Activated B cell treated with CpG ODN at 0.5 μM for 24 hours (primary cell): ENCODE data around the gene KCNK17. TPM values are rescaled to one million over a fixed set of nuclear protein-coding genes. Genes with fewer than 3 reads are reported as not detected.

ENCODE experiments used
- ATAC-seq: fragments of 200-7000 bp; cut with Tn5 transposase; one replicate; pipeline ENCODE4 v1.10.0; 2021; ENCODE audit warnings: low read depth, mild to moderate bottlenecking, moderate library complexity
- CTCF ChIA-PET: fragments of 350-600 bp; sonication (Branson Sonifier 250); formaldehyde crosslinking; loops from one replicate; lab custom pipeline; 2021; ENCODE audit warnings: antibody characterized with exemption; lab: Charles Lee
- POLR2A ChIA-PET: fragments of 350-600 bp; sonication (Branson Sonifier 250); formaldehyde crosslinking; loops from one replicate; lab custom pipeline; 2021; ENCODE audit warnings: antibody characterized with exemption; lab: Charles Lee
- DNase-seq: peaks from one replicate; pipeline ENCODE4 v3.0.0; 2022
- H3K27ac Mint-ChIP-seq: one replicate; pipeline ENCODE4 v1.8.0; 2020; ENCODE audit warnings: mixed read lengths
- H3K27me3 Mint-ChIP-seq: one replicate; pipeline ENCODE4 v1.8.0; 2021; ENCODE audit warnings: mixed read lengths
- H3K36me3 Mint-ChIP-seq: one replicate; pipeline ENCODE4 v1.8.0; 2021; ENCODE audit warnings: low read depth, mixed read lengths
- H3K4me1 Mint-ChIP-seq: one replicate; pipeline ENCODE4 v1.8.0; 2021; ENCODE audit warnings: mixed read lengths
- H3K4me3 Mint-ChIP-seq: one replicate; pipeline ENCODE4 v1.8.0; 2020; ENCODE audit warnings: mild to moderate bottlenecking, mixed read lengths
- H3K9me3 Mint-ChIP-seq: one replicate; pipeline ENCODE4 v1.8.0; 2020; ENCODE audit warnings: mixed read lengths
- CTCF ChIP-seq: fragments of 200-600 bp; IDR thresholded peaks from one replicate; pipeline ENCODE4 v1.8.0; 2022; ENCODE audit warnings: antibody characterized with exemption, mild to moderate bottlenecking
- intact Hi-C: fragments of 100-400 bp; cut with micrococcal nuclease; formaldehyde crosslinking; loops from one replicate; pipeline ENCODE4 v1.15.1; 2024
- total RNA-seq: library from RNA; stranded (reverse); gene quantifications from 2 replicates; pipeline ENCODE4 v1.2.3, GENCODE V29; 2022

KCNK17 gene
- total RNA-seq, 1 donor from 2014 or later = not detected

DNA sequence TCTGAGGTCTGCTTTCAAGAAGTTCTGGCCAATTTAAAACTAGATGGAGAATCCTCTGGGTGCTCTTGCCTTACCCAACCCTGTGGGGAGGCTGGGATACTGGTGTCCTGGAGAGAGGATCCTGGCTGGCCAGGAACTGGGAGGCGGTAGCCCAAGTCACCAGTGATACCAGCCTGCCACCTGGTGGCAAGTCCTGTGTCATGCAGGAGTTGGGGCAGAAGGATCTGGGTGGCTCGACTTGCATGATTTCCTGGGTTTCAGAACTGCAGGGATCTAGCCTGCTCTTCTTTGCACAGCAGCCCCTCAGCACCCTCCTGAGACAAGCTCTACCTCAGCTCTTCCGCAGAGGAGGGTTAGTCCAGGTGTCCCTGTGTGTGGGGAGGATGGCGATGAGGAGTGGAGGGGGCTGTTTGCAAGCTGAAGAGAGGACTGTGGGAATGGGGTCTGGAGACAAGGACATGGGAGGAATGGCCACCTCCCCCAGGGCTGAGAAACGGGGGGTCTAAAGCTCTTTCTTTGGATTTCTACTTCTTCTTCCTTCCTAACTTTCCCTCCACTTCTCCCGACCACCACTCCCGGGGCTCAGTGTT lies 4.2 kb downstream of the KCNK17 start:
- Mint-ChIP-seq H3K4me1 (peaks cover 22% of the 10 kb centered on the region), H3K36me3 (no peaks in the 10 kb centered on the region), H3K27ac (no peak overlapping the region), H3K27me3 (peaks cover 36% of the 10 kb centered on the region), H3K9me3 (no peaks in the 10 kb centered on the region), H3K4me3 (no peak overlapping the region)
- CTCF ChIA-PET = interaction anchor here (1.0 to 3.7 kb wide), 6 partner anchors 11 to 437 kb away, joined by 3 to 33 read pairs (median 5); no protein-coding TSS in a partner anchor
- POLR2A ChIA-PET = no interaction called here
- peak; percentile 64 for ATAC-seq
- no peak for TF ChIP-seq CTCF
- peak; percentile 35 for DNase-seq
- intact Hi-C loops = loop anchor here (1.0 kb wide), 1 partner anchor 144 kb away; no protein-coding TSS in a partner anchor

DNA sequence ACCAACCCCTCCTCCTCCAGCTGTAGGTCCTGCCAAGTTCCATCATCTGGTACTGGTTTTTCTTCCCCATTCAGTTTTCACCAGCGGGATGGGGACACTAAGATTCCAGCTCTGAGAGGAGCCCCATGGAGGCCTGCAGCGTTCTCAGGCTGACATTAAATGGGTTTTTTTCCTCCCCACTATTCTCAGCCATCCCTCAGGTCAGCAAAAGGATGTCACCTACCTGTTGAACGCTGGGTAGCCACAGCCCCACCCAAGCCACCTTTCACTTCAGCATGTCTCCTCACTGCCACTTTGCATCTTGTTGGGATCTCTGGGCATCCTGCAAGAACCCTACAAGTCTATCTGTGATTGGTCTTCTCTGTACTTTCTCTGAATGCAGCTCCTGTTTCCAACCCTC lies 6.8 kb downstream of the KCNK17 start:
- H3K36me3 Mint-ChIP-seq = no peaks in the 10 kb centered on the region
- intact Hi-C loops = no loop called here
- ChIA-PET POLR2A (no interaction called here), CTCF (interaction anchor here (3.4 to 7.8 kb wide), 2 partner anchors 141 to 436 kb away, joined by 15 to 113 read pairs; no protein-coding TSS in a partner anchor)
- ATAC-seq (no peak), DNase-seq (no peak)
- H3K27ac Mint-ChIP-seq = no peak overlapping the region
- peaks cover 10% of the 10 kb centered on the region for H3K4me1 Mint-ChIP-seq
- H3K9me3 Mint-ChIP-seq = no peaks in the 10 kb centered on the region
- no peak for TF ChIP-seq CTCF
- H3K27me3 Mint-ChIP-seq = peaks cover 22% of the 10 kb centered on the region
- no peak overlapping the region for H3K4me3 Mint-ChIP-seq

DNA sequence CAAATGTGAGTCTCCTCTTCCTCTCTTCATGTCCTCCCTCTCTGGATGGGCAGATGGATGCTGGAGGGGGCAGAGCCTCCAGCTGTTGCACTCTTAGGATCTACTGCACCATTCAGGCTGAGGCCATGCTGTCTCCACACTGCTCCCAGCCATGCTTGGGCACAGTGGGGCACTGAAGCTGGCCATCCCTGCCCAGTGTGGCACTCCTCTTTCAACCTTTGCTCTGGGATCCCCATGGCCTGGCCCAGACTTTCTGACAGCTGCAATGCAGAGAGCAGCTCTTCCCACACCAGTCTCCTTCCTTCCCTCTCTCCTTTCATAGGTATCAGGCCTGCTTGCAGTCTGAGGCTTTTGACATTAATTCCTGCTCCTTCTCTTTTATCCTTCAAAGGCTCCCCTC lies 9.3 kb downstream of the KCNK17 start:
- DNase-seq (no peak), ATAC-seq (no peak)
- CTCF ChIA-PET = interaction anchor here (1.5 to 7.8 kb wide), 6 partner anchors 59 to 433 kb away, joined by 3 to 113 read pairs (median 10); no protein-coding TSS in a partner anchor
- intact Hi-C loops = no loop called here
- no peak overlapping the region for H3K27ac Mint-ChIP-seq
- POLR2A ChIA-PET = no interaction called here
- H3K36me3 Mint-ChIP-seq = no peaks in the 10 kb centered on the region
- peaks cover 5% of the 10 kb centered on the region for H3K4me1 Mint-ChIP-seq
- H3K27me3 Mint-ChIP-seq = peaks cover 18% of the 10 kb centered on the region
- no peak overlapping the region for H3K4me3 Mint-ChIP-seq
- no peak for TF ChIP-seq CTCF
- no peaks in the 10 kb centered on the region for H3K9me3 Mint-ChIP-seq

- Mint-ChIP-seq H3K4me1 (peaks cover 5% of the 10 kb centered on the region), H3K27me3 (peaks cover 19% of the 10 kb centered on the region), H3K27ac (no peak overlapping the region), H3K4me3 (no peak overlapping the region), H3K9me3 (no peaks in the 10 kb centered on the region), H3K36me3 (no peaks in the 10 kb centered on the region)
- CTCF ChIA-PET = interaction anchor here (0.8 to 7.8 kb wide), 15 partner anchors 8 to 435 kb away, joined by 3 to 113 read pairs (median 4); no protein-coding TSS in a partner anchor
- TF ChIP-seq CTCF = no peak
- no peak for ATAC-seq
- POLR2A ChIA-PET = interaction anchor here (1.5 kb wide), 1 partner anchor 135 kb away, joined by 5 read pairs; no protein-coding TSS in a partner anchor
- DNase-seq = no peak
- intact Hi-C loops = loop anchor here (1.0 kb wide), 4 partner anchors 137 to 431 kb away; no protein-coding TSS in a partner anchor
Observed at GRCh38 chr6:39303425-39304153, 10.6 kb downstream of the KCNK17 start.
